NB4 (cell line): ENCODE data around the gene RERE.

Source experiments
- CTCF ChIP-seq: IDR thresholded peaks from one replicate; pipeline ENCODE4 v1.5.1; 2012; ENCODE audit warnings: low read depth, low read length
- POLR2A ChIP-seq: IDR thresholded peaks from 2 replicates; pipeline ENCODE4 v1.6.1; 2011; ENCODE audit warnings: mild to moderate bottlenecking; ENCODE audit not compliant: insufficient read length; ENCODE audit errors: extremely low read depth
- TF ChIP-seq, protein P1 (sequence below): IDR thresholded peaks from 2 replicates; pipeline ENCODE4 v1.6.1; 2011; ENCODE audit warnings: low read depth, low read length

DNA sequence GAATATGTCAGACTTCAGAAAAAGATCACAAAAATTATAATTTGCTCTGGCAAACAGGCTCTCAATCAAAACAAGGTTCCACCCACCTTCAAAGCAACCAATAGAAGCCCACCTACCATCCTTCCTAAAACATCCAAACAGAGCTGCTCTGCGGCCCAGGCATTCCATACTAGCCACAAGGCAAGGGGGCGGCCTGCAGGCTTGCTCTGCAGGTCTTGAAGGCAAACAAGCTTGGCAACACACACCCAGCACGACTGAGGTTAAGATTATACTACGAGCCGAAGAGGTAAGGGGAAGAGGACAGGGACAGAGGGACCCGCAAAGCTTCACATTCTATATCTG, 292.3 kb downstream of the RERE start:
- no peak for TF ChIP-seq POLR2A
- TF ChIP-seq CTCF: no peak
- TF ChIP-seq, protein P1, sequence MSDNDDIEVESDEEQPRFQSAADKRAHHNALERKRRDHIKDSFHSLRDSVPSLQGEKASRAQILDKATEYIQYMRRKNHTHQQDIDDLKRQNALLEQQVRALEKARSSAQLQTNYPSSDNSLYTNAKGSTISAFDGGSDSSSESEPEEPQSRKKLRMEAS: no peak
